MCF 10A (cell line): ENCODE measurements around the gene MTFP1. TPM values are rescaled to one million over a fixed set of nuclear protein-coding genes. Genes with fewer than 3 reads are reported as not detected.

ENCODE experiments used
- BruUV-seq: library from RNA; stranded (reverse); fragments of 400-500 nt; replicated peaks from 2 replicates; lab custom pipeline; 2021; lab: Mats Ljungman, UMichigan
- CTCF ChIA-PET: fragments of 300-600 bp; sonication (Branson Sonifier 250); formaldehyde crosslinking; extraction: SDS; loops from one replicate; lab custom pipeline; 2021; ENCODE audit warnings: antibody characterized with exemption, inconsistent platforms; lab: Yijun Ruan, JAX
- POLR2A ChIA-PET: fragments of 300-600, 350-650 bp; sonication (Branson Sonifier 250); formaldehyde crosslinking; extraction: SDS; loops from one replicate; lab custom pipeline; 2020; ENCODE audit warnings: antibody characterized with exemption, inconsistent platforms; lab: Yijun Ruan, JAX
- DNase-seq: peaks from one replicate; pipeline ENCODE4 v3.0.0-alpha.2; 2018; ENCODE audit not compliant: unreplicated experiment
- H3K27ac Mint-ChIP-seq: one replicate; pipeline ENCODE4 v1.8.0; 2022; ENCODE audit warnings: mild to moderate bottlenecking, low read depth, mixed read lengths; ENCODE audit not compliant: unreplicated experiment
- H3K27me3 Mint-ChIP-seq: one replicate; pipeline ENCODE4 v1.8.0; 2022; ENCODE audit warnings: mixed read lengths; ENCODE audit not compliant: insufficient read depth, unreplicated experiment
- H3K36me3 Mint-ChIP-seq: one replicate; pipeline ENCODE4 v1.8.0; 2022; ENCODE audit warnings: mild to moderate bottlenecking, moderate library complexity, mixed read lengths; ENCODE audit not compliant: insufficient read depth, unreplicated experiment
- H3K4me1 Mint-ChIP-seq: one replicate; pipeline ENCODE4 v1.8.0; 2022; ENCODE audit warnings: mixed read lengths; ENCODE audit not compliant: insufficient read depth, unreplicated experiment
- H3K4me3 Mint-ChIP-seq: one replicate; pipeline ENCODE4 v1.8.0; 2022; ENCODE audit warnings: mild to moderate bottlenecking, moderate library complexity, mixed read lengths; ENCODE audit not compliant: unreplicated experiment
- H3K9me3 Mint-ChIP-seq: one replicate; pipeline ENCODE4 v1.8.0; 2022; ENCODE audit warnings: mixed read lengths; ENCODE audit not compliant: unreplicated experiment
- intact Hi-C: fragments of 100-400 bp; cut with micrococcal nuclease; formaldehyde crosslinking; loops from 2 replicates; pipeline ENCODE4 v1.14.1; 2022
- total RNA-seq: library from RNA; stranded (reverse); gene quantifications from 2 replicates; pipeline ENCODE4 v1.2.3, GENCODE V29; 2022
- TF ChIP-seq, protein P1 (sequence below): fragments of 200-600 bp; IDR thresholded peaks from one replicate; pipeline ENCODE4 v1.8.0; 2022; ENCODE audit warnings: antibody characterized with exemption, mild to moderate bottlenecking; ENCODE audit not compliant: unreplicated experiment

Gene MTFP1
- total RNA-seq, 1 experiment from 2014 or later: 31.6 TPM

DNA sequence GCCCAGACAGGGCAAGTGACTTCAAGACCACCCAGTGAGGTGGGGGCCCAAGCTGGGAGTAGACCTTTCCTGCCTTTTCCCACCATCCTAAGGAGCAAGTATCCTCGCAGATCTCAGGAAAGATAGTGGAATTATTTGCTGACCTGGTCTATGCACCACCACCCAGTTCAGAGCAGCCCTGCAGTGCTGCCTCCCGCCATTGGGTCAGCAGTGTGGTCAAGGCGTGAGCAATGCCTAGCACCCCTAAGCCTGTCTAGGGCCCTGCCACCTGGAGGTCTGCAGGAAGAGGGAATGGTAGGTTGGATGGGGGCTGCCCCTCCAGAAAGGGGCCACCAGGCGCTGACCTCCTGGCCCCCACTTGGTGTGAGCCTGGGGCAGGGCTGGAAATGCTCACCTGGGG is 6.5 kb downstream of the MTFP1 start:
- Mint-ChIP-seq H3K4me1 (peaks cover 5% of the 10 kb centered on the region), H3K9me3 (no peaks in the 10 kb centered on the region), H3K36me3 (no peaks in the 10 kb centered on the region), H3K27me3 (no peaks in the 10 kb centered on the region), H3K27ac (no peak overlapping the region), H3K4me3 (no peak overlapping the region)
- ChIA-PET POLR2A (no interaction called here), CTCF (interaction anchor here (0.7 kb wide), 1 partner anchor 27 kb away, joined by 4 read pairs; no protein-coding TSS in a partner anchor)
- BruUV-seq: no TSS peak
- intact Hi-C loops: no loop called here
- no peak for DNase-seq
- TF ChIP-seq, protein P1, sequence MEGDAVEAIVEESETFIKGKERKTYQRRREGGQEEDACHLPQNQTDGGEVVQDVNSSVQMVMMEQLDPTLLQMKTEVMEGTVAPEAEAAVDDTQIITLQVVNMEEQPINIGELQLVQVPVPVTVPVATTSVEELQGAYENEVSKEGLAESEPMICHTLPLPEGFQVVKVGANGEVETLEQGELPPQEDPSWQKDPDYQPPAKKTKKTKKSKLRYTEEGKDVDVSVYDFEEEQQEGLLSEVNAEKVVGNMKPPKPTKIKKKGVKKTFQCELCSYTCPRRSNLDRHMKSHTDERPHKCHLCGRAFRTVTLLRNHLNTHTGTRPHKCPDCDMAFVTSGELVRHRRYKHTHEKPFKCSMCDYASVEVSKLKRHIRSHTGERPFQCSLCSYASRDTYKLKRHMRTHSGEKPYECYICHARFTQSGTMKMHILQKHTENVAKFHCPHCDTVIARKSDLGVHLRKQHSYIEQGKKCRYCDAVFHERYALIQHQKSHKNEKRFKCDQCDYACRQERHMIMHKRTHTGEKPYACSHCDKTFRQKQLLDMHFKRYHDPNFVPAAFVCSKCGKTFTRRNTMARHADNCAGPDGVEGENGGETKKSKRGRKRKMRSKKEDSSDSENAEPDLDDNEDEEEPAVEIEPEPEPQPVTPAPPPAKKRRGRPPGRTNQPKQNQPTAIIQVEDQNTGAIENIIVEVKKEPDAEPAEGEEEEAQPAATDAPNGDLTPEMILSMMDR: no peak

DNA sequence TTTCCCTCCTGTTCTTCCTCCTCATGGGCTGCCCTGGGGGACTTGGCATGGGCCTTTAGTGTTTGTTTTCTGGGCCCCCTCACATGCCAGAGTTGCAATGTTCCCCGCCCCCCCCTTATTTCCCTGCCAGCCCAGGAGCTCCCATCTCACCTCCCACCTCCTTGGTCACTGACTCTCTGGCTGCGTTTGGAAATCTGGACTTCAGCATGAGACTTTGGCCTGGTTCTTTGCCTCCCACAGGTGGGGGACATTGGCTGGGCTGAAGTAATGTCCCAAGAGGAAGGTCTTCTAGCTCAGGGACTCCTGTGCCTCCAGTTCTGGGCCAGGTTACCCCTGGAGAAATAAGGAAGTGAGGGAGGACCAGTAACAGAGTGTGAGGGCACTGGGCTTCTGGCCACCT is 7.0 kb downstream of the MTFP1 start:
- BruUV-seq: no TSS peak
- peaks cover 5% of the 10 kb centered on the region for H3K4me1 Mint-ChIP-seq
- H3K9me3 Mint-ChIP-seq: no peaks in the 10 kb centered on the region
- intact Hi-C loops: no loop called here
- no peak overlapping the region for H3K27ac Mint-ChIP-seq
- POLR2A ChIA-PET: interaction anchor here (1.5 kb wide), 1 partner anchor 9 kb away, joined by 5 read pairs; no protein-coding TSS in a partner anchor
- TF ChIP-seq, protein P1: no peak
- no peak for DNase-seq
- no peaks in the 10 kb centered on the region for H3K36me3 Mint-ChIP-seq
- CTCF ChIA-PET: no interaction called here
- no peak overlapping the region for H3K4me3 Mint-ChIP-seq
- no peaks in the 10 kb centered on the region for H3K27me3 Mint-ChIP-seq

DNA sequence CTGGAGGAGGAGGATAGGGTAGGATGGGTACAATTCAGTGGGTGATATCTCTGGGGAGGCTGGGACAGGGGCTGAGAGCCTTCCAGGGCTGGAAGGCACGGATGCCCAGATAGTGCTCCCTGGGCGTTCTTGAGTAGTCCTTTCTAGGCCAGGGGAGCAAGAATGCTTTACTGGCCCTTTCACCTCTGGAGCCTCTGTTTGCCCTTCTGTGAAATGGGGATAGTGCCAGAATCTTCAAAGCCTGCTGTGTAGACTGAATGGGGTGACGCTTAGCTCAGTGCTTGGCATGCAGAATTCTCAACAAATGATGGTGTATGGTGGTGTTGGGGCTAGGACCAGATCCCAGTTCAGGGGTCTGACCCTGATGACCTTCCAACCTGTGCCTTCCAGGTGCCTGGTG is 7.7 kb downstream of the MTFP1 start:
- POLR2A ChIA-PET: interaction anchor here (1.5 to 1.9 kb wide), 2 partner anchors 9 to 43 kb away, joined by 5 to 6 read pairs; no protein-coding TSS in a partner anchor
- CTCF ChIA-PET: interaction anchor here (0.6 to 1.8 kb wide), 5 partner anchors 12 to 73 kb away, joined by 3 to 10 read pairs (median 3); no protein-coding TSS in a partner anchor
- H3K36me3 Mint-ChIP-seq: no peaks in the 10 kb centered on the region
- no peaks in the 10 kb centered on the region for H3K9me3 Mint-ChIP-seq
- BruUV-seq: no TSS peak
- DNase-seq: no peak
- intact Hi-C loops: no loop called here
- TF ChIP-seq, protein P1: no peak
- no peak overlapping the region for H3K27ac Mint-ChIP-seq
- H3K4me1 Mint-ChIP-seq: peaks cover 5% of the 10 kb centered on the region
- no peaks in the 10 kb centered on the region for H3K27me3 Mint-ChIP-seq
- H3K4me3 Mint-ChIP-seq: no peak overlapping the region

GRCh38 chr22:30433773-30434172 is 8.2 kb downstream of the MTFP1 start:
- DNase-seq: no peak
- Mint-ChIP-seq H3K27me3 (no peaks in the 10 kb centered on the region), H3K4me1 (peaks cover 5% of the 10 kb centered on the region), H3K36me3 (no peaks in the 10 kb centered on the region), H3K4me3 (no peak overlapping the region), H3K9me3 (no peaks in the 10 kb centered on the region), H3K27ac (no peak overlapping the region)
- TF ChIP-seq, protein P1: no peak
- no TSS peak for BruUV-seq
- intact Hi-C loops: no loop called here
- ChIA-PET POLR2A (interaction anchor here (1.5 to 1.9 kb wide), 2 partner anchors 10 to 43 kb away, joined by 5 to 6 read pairs; no protein-coding TSS in a partner anchor), CTCF (interaction anchor here (0.6 to 1.8 kb wide), 5 partner anchors 11 to 120 kb away, joined by 3 to 10 read pairs (median 3); no protein-coding TSS in a partner anchor)
